CD4-positive, alpha-beta T cell treated with Interleukin-2 at 100 ng/mL for 4 hours (primary cell): Measurements from ENCODE around the gene ADCK1.
"Not testable (repeated sequence)": the region's sequence is repeated elsewhere in the genome, so short reads cannot be mapped to it uniquely, and the experiment has no call there.

Source experiments
- DNase-seq: peaks from one replicate; pipeline ENCODE4 v3.0.0-alpha.2; 2020; ENCODE audit warnings: low spot score

ADCK1 gene

DNA sequence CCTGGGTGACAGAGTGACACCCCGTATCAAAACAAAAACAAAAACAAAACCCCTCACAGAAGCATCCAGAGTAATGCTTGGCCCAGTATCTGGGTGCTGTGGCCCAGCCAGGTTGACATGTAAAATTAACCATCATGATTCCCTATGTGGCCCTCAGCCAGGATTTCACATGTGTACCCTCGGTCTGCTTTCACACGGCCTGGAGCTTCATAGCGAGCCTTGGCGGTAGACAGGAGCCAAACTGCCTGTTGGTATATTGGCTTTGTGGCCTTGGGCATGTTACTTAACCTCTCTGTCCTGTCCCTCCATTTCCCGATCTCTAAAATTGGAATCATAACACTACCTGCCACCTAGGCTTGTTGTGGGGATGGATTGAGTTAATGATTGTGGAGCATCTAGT is 65.5 kb downstream of the ADCK1 start:
- DNase-seq, result no peak

DNA sequence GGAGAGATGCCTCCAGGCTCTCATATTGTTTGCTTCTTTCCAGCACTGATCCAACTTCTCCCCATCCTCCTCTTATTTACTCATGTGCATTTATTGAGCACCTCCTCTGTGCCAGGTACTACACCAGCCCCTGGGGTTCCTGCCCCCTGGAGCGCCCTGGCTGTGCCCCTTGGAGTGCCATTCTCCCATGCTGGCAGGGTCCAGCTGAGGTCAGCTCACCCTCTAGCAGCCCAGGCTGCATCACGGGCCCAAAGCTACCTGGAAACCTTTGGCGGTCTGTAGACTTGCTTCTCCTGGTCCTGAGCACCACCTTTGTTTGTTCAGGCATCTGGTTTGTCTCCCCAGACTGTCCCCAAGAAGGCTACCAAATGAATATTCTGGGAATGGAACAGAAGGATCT is 67.0 kb downstream of the ADCK1 start:
- DNase-seq, result no peak

DNA sequence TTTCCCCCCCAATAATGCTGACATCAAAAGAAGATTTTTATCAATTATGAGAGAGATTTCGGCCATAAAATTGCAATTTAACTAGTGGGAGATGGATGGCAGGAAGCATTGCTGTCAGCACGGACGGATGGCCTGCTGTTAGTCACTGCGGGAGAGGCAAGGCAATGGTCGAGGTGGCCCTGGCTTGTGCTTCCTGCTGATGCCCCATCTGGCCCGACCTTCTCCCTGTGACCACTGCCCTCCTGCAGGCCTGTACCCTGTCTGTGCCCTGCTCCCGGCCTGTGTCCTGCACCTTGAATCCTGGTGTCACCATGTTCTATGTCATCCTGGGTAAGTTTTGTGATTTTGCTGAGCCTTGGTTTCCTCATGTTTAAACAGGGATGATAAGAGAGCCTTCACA is 67.6 kb downstream of the ADCK1 start:
- DNase-seq, result no peak

DNA sequence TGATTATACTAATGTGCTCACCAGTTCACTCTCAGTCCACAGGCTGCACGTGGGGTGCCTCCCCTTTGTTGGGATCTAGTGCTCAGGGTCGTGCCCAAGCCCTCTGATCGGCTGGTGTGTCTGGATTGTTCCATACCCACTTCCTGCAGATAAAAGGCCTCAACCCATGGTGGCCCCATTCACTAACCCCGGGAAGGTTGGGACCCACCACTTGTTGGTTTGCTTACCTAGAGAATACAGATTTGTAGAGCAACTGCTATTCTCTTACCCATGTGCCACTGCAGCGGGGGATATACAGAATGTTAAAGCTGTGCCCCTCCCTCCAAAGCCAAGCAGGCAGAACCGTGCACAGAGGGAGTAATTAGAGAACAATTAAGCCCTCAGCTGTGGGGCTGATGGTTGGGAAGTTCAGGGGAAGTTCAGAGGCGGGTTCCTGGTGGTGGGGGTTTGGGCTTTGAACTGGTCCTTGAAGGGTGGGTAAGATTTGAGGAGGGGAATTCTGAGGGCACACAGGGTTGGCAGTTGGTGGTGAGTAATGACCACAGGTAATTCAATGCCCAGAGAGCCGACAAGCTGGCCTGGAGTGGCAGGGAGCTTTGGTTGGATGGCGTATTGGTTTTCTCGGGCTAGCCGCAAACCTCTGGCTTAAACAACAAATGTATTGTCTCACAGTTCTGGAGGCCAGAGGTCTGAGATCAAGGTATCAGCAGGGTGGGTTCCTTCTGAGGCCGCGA is 68.8 kb downstream of the ADCK1 start:
- DNase-seq, result no peak

DNA sequence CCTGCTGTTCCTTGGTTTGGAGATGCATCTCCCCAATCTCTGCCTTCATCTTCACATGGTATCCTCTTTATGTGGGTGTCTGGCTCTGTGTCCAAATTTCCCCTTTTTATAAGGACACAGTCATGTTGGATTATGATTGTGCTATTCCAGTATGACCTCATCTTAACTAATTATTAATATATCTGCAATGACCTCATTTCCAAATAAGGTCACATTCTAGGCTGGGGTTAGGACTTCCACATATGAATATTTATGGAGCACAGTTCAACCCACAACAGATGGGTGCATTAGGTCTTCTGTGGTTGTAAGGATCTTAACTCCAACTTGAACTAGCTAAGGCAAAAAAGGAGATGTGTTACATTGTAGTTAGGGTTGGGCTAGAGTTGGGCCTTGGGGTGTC is 69.4 kb downstream of the ADCK1 start:
- no peak for DNase-seq

DNA sequence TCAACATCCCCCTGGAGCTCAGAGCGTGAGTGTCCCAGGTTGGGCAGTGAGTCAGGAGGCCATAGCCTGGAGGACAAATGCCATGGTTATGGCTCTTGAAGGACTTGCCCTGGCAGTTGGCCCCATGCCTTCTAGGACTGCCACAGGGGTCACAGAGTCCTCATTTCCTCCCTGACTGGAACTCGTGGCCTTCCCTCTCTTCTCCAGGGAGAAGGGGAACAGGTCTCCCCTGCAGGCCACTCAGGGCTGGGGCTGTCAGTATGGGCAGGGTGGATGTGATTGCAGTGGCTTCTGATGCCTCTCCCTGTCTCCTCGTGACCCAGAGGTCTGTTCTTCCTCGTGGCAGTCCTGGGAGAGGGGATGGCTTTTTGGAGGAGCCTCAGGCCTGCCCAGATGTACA is 70.7 kb downstream of the ADCK1 start:
- no peak for DNase-seq

DNA sequence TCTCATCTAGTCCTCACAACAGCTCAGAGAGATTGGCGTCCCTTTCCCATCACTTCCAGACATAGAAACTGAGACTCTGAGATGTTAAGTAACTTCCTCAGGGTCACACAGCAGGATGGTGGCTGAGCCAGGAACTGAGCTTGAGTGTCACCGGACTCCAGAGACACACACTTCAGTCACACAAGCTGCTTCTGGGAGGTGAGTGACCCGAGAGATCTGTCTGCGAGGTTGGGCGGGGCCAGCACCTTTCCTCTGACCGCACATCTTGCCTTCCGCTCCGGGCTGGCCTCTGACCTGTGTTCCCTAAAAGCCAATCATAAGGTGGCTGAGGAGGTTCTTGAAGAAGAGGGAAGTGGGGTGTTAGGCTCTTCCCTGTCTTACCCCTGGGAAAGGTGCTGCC is 72.2 kb downstream of the ADCK1 start:
- no peak for DNase-seq

DNA sequence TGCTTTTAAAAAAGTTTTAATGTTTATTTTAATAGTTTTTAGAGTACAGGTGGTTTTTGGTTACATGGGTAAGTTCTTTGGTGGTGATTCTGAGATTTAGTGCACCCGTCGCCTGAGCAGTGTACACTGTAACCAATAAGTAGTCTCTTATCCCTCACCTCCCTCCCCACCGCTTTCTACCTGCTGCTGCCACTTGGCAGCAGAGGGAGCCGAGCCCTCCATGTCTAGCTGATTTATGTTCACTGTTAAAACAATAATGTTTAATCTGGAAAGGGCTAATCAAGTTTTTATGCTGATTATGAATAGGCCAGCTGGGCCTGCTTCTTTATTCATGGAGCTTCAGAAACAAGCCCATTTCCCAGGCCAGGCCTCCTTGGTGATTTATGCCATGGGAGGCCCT is 73.1 kb downstream of the ADCK1 start:
- no peak for DNase-seq

DNA sequence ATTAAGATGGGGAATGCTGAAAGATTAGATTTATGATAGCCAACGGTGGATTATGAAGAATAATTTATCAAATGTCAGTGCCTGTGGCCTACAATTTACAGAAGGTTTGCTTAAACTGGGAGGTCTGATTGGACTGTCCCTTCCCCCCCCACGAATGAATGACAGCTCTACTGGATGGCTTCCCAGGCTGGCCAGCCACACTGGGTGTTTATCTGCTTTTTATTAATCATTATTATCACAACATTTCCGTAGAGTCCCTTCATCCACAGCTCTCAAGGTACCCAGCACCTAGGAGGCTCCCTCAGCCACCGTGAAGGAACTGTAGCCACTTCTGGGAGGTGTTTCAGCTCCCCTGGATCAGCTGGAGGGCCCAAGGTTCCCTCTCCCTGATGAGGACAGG is 78.9 kb downstream of the ADCK1 start:
- DNase-seq, result no peak

DNA sequence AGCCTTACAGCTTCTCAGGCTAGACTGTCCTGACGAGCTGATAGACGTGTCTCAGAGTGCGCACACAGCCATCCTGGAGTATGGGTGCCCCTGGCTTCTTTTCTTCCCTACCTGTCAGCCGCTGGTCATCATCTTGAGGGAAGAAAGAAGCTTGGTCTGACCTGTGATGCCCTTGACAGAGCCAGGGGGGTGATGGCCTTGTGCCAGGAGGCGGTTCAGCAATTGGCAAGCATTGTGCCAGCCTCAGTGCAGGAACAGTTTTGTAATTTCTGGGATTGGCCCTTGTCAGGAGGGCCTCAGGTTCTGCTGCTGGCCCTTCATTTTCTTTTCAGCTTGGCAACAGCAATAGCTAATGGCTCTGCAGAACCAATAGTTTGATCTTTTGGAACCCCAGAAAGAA is 80.1 kb downstream of the ADCK1 start:
- no peak for DNase-seq

DNA sequence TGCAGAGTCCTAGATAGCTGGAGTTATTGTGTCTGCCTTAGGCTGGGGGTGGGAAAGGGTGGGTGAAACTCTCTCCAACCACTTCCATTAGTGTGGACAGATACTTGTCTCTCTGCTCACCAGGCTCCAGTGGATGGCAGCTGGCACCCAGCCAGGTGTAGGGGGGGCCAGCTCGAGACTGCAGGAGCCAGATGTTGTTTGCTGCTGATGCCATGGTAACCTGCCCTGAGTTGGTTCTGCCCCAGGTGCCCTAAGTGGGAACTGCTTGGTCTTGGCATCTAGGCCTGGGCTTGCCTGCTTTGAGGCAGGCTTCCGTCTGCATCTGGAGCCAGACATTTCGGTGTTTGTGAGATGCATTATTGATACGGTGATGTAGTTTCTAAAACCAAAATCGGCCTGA is 82.2 kb downstream of the ADCK1 start:
- no peak for DNase-seq

DNA sequence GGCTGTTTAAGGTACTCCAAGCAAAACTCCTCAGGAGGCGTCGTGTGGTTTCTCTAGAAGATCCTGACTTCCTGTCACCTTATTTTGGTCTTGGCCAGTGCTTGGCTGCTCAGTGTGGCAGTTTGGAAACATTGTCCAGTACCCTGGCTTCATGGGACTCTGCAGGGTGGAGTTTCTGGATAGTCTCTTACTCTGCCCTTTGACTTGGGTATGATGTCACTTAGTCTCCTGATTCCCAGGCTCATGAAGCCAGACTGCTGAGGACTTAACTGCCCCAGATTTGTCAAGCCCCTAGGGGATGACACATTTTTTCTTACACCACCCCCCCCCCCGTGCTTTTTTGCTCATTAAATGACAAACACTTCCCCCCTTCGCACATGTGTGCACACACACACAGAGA is 82.7 kb downstream of the ADCK1 start:
- no peak for DNase-seq

DNA sequence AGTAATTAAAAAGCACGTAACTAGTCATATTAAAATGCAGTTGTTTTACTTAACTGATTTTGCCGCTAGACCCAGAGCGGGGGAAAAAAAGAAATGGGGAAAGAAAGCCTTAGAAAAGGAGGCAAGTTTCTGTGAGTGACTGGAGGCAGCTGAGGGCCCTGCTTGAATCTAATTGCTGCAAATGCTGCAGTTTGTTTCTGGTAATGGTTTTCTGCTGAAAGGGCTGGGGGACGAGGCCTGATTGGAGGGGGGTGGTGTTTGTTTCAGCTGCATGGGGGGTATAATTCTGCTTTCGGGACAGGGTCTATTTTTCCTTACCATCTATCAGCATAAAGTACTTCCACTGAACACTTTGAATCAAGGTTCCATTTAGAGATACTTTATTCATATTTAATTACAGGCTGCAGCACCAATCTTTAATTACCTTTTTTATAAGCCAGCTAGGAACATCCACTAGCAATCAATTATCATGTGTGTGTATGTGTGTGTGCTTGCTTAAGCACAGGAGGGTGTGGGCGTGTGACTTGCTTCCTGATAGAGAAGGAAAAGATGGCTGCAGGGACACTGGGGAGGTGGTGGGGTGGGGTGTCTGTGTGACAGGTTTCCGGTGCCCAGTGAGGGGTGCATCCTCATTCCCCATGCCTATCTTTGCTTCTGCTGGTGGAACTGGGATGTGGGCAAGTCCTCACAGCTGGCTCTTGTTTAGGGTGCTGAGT is 83.4 kb downstream of the ADCK1 start:
- no peak for DNase-seq

DNA sequence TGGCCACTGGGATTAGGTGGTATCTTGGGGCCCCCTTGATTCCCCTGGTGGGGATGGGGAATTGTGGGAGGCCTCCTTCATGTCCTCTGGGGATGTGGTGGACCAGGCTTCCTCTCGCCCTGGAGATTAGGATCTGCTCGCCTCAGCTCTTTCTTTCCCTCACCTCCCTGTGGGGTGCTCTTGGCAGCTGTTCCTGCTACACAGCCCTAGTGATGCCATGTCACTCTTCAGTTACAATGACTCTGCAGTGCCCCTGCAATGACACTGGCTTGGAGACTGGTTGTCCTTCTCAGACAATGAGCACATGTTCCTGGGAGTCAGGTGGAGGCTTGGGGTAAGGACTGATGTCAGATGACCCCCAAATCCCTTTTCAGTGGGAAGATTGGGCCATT is 83.9 kb downstream of the ADCK1 start:
- no peak for DNase-seq

DNA sequence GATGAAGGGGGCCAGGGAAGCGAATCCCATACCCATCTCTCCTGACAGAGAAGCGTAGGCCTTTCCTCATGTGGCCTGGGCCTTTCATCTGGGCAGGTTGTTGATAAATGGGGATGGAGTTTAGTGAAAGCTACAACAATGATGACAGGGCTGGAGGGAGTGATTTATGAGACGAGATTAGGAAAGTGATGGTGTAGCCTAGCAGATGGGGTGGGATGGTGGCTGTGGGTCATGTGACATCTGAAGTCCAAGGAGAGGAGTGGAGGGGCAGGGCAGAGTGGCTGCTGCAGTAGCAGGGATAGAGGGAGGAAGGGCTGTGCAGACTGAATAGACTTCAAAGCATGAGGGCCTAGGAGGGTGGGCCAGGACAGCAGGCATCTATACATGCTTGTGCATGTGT is 85.5 kb downstream of the ADCK1 start:
- DNase-seq, result no peak

DNA sequence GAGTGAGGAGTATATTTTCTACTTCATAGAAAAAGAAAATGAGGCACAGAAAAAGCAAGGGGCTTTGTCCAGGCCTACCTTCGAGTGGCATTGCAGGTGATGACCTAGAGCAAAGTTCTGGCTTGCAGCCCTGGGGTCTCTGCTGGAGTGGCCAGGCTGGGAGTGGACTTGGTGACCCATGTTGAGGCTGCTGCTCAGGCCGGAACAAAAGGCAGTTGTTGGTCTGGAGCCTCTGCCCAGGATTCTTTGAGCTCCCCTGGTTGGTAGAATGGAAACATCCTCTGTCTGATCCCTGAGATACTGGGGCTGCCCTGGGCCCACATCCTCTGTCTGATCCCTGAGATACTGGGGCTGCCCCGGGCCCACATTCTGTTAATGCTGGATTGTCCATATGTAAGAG is 86.1 kb downstream of the ADCK1 start:
- DNase-seq, result no peak

DNA sequence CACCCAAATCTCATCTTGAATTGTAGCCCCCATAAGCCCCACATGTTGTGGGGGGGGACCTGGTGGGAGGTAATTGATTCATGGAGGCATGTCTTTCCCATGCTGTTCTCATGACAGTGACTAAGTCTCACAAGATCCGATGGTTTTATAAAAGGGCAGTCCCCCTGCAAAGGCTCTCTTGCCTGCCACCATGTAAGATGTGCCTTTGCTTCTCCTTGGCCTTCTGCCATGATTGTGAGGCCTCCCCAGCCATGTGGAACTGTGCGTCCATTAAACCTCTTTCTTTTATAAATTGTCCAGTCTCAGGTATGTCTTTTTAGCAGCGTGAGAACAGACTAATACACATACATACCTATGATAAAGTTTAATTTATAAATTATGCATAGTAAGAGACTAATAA is 89.0 kb downstream of the ADCK1 start:
- DNase-seq, result not testable (repeated sequence)

DNA sequence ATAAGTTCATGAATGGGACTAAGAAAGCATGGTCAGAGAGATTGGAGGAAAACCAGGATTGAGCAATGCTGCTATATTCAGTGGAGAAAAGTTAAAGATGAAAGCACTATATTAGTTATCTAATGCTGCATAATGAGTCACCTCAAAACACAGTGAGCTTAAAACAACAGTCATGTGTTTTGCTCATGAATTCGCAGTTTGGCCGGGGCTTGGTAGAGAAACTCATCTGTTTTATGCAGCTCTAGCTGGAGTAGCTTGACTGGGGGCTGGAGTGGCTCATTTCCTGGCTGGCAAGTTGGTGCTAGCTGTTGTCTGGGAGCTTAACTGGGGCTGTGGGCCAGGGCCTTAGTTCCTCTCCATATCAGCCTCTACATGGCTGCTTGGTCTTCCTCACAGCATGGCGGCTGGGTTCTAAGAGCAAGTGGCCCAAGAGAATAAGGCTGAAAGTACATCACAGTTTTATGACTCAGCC is 90.1 kb downstream of the ADCK1 start:
- DNase-seq, result no peak

DNA sequence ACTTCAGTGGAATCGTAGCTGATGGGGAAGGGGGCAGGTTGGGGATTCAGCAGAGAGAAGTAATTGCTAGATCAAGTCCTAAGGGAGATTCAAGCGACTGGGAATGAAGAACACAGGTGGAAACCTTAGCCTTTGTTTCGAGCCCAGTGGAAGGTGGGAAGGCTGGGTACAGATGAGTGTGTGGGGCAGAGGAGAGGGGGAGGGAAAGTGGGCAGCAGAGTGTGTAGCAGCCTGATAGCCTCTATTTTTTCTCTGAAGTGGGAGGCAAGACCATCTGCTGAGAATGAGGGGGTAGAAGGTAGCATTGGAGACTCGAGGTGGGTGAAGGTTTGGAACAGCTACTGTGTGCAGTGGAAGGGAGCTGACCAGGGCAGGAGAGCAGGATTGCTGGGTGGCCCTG is 91.0 kb downstream of the ADCK1 start:
- no peak for DNase-seq

DNA sequence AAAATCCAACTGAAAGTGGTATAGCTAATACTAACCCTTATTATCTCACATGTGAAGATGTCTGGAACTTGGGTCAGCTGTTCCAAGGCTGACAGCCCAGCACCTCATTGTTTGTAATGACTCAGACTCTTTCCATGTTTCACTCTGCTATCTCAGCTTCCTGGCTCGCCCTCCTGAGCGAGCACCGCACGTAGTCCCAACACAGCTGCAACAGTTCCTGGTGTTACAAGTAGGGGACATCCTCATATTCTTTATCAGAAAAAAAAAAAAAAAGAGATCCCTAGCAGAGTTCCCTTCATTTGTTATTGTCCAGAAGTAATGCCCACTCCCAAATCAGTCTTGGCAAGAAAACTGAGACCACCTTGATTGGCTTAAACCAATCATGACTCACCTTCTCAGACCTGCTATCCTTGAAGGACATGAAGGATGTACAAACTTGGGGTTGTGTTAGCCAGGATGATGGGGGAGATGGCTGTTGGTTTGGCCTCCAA is 92.5 kb downstream of the ADCK1 start:
- no peak for DNase-seq

DNA sequence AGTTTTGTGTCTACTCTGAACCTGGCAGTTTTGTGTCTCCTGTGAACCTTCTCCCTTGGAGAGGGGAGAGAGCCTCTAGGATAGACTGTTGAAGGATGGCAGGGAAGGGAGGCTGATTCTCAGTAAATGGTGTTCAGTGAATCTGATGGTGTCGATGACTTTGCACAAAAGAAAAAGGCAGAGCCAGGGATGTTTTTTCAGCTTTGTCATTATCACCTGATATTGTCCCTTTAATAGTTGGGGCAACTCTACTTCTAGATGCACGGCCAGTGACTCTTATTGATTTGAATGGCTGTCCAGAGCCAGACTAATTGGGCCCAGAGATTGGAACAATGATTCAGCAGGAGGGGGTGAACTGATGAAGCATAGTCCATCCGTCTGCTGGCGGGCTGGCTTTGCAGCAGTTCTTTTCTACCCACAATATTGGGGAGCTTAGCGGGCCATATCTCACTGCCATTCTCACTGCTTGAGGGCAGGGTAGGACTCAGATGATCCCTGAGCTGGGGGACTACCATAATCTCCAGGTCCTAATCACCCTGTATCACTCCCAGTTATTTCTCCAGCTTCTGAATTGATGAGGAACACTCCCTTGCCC is 93.1 kb downstream of the ADCK1 start:
- no peak for DNase-seq

DNA sequence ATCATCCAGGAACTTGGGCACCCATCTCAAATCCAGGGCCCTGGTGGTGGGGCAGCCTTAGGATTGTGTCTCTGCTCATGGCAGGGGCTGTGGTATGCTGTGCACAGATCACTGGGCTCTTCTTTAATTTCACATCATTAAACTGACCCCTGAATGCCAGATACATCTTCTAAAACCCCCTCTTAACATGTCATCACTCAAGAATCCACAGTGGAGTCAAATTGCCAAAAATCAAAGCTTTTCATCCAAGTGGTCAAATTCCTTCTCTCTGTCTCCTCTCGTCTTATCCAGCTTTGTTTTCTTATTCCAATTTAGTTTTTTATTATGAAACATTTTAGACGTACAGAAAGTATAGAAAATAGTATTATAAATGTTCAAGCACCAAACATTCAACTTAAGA is 97.5 kb downstream of the ADCK1 start:
- no peak for DNase-seq

DNA sequence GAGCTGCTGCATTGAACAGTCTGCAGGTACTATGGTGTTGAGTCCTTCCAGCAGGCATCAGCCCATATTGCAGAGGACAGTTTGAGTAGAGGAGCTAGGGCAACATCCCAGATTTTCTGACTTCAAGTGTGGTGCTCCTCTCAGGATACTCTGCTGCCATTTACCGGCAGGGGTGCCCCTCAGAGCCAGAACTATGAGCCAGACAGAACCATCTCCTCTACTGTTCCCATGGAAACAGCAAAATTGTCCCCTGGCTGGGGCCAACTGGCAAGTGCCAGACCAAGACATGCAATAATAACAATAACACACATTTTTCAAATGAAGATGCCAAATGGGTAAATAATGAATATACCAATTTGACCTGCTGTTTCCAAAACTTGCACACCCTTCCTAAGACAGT is 102.9 kb downstream of the ADCK1 start:
- DNase-seq, result no peak
